GM12878 (cell line): Measurements from ENCODE around the gene FHOD3. TPM values are rescaled to one million over a fixed set of nuclear protein-coding genes. Genes with fewer than 3 reads are reported as not detected.

Experiments used
- ATAC-seq: fragments of 200-7000 bp; cut with Tn5 transposase; 3 replicates; pipeline ENCODE4 v1.9.1; 2020; ENCODE audit warnings: mild to moderate bottlenecking, moderate library complexity
- BruUV-seq: library from RNA; stranded (reverse); fragments of 400-500 nt; replicated peaks from 2 replicates; lab custom pipeline; 2021; lab: Mats Ljungman, UMichigan
- CTCF ChIA-PET: fragments of 300-600 bp; sonication (Branson Sonifier 250); formaldehyde crosslinking; extraction: SDS; loops from one replicate; lab custom pipeline; 2021; ENCODE audit warnings: inconsistent platforms; lab: Yijun Ruan, JAX
- POLR2A ChIA-PET: fragments of 350-600 bp; formaldehyde crosslinking; extraction: SDS; loops from one replicate; lab custom pipeline; 2021; ENCODE audit warnings: inconsistent platforms; lab: Charles Lee
- RAD21 ChIA-PET: fragments of 300-600 bp; sonication (Branson Sonifier 250); formaldehyde crosslinking; loops from one replicate; lab custom pipeline; 2023; ENCODE audit warnings: antibody characterized with exemption; ENCODE audit not compliant: unreplicated experiment; lab: Charles Lee
- SMC1A ChIA-PET: fragments of 300-600 bp; sonication (Branson Sonifier 250); formaldehyde crosslinking; loops from one replicate; lab custom pipeline; 2023; ENCODE audit not compliant: unreplicated experiment, uncharacterized antibody; lab: Charles Lee
- DNase-seq: peaks from one replicate; pipeline ENCODE4 v3.0.0-alpha.2; 2011; ENCODE audit warnings: low read depth, low spot score
- FAIRE-seq: peaks from 3 replicates; lab custom pipeline; 2011; peaks lifted over from hg19 to GRCh38; lab: Jason Lieb, UNC
- H2AFZ ChIP-seq: 2 replicates; pipeline ENCODE4 v1.6.0; 2011; ENCODE audit warnings: low read depth, low read length, control low read depth; ENCODE audit not compliant: control insufficient read depth
- H3K27ac ChIP-seq: 2 replicates; pipeline ENCODE4 v1.5.1; 2011; ENCODE audit warnings: control low read depth; ENCODE audit not compliant: control insufficient read depth, insufficient read depth
- H3K27me3 ChIP-seq, 2 experiments: replicated peaks in 1 of 2; 2 replicates each; pipeline versions ENCODE4 v1.6.0 to v1.6.1; 2011; ENCODE audit warnings: low read length in 1 of 2; ENCODE audit not compliant: control insufficient read depth in 2 of 2, insufficient read depth in 2 of 2
- H3K36me3 ChIP-seq, 2 experiments: 2 replicates each; pipeline ENCODE4 v1.5.1; 2011; ENCODE audit warnings: low read length in 1 of 2; ENCODE audit not compliant: control insufficient read depth in 2 of 2, insufficient read depth in 2 of 2
- H3K4me1 ChIP-seq: 2 replicates; pipeline ENCODE4 v1.6.1; 2011; ENCODE audit warnings: mild to moderate bottlenecking, low read length, moderate library complexity, mixed read lengths; ENCODE audit not compliant: control insufficient read depth, insufficient read depth
- H3K4me2 ChIP-seq: 2 replicates; pipeline ENCODE4 v1.6.0; 2011; ENCODE audit warnings: control low read depth; ENCODE audit not compliant: control insufficient read depth, insufficient read depth
- H3K4me3 ChIP-seq: fragments of 200-600 bp; sonication (generic); 2 replicates; pipeline ENCODE4 v1.5.1; 2016
- H3K79me2 ChIP-seq: 2 replicates; pipeline ENCODE4 v1.6.0; 2011; ENCODE audit warnings: low read length; ENCODE audit not compliant: control insufficient read depth, insufficient read depth
- H3K9ac ChIP-seq: 2 replicates; pipeline ENCODE4 v1.8.0; 2011; ENCODE audit warnings: low read length, control low read depth, mixed read lengths; ENCODE audit not compliant: control insufficient read depth, insufficient read depth
- H3K9me3 ChIP-seq: replicated peaks from 3 replicates; pipeline ENCODE4 v1.5.1; 2011; ENCODE audit warnings: mild to moderate bottlenecking, low read length; ENCODE audit not compliant: control insufficient read depth, insufficient read depth
- H4K20me1 ChIP-seq: 2 replicates; pipeline ENCODE4 v1.6.0; 2011; ENCODE audit not compliant: control insufficient read depth, insufficient read depth
- ATF2 ChIP-seq: IDR thresholded peaks from 2 replicates; pipeline ENCODE4 v1.6.1; 2012; ENCODE audit warnings: low read length, inconsistent platforms
- BHLHE40 ChIP-seq, 2 experiments: fragments of 450-650 bp in 1 of 2; IDR thresholded peaks; 2 replicates each; pipeline ENCODE4 v1.6.1; 2011 to 2017; ENCODE audit warnings: low read depth in 2 of 2, borderline replicate concordance in 1 of 2, improper control_type of control experiment in 1 of 2, low read length in 1 of 2, mild to moderate bottlenecking in 1 of 2
- DPF2 ChIP-seq: fragments of 450-650 bp; IDR thresholded peaks from 2 replicates; pipeline ENCODE4 v1.6.1; 2017; ENCODE audit warnings: mild to moderate bottlenecking
- E4F1 ChIP-seq: fragments of 450-650 bp; IDR thresholded peaks from 2 replicates; pipeline ENCODE4 v1.6.1; 2018; ENCODE audit warnings: borderline replicate concordance, mild to moderate bottlenecking; ENCODE audit not compliant: partially characterized antibody
- ELK1 ChIP-seq: IDR thresholded peaks from 2 replicates; pipeline ENCODE4 v1.6.1; 2012; ENCODE audit warnings: low read depth, low read length, improper control_type of control experiment
- EZH2 ChIP-seq: IDR thresholded peaks from 2 replicates; pipeline ENCODE4 v1.6.1; 2012; ENCODE audit warnings: low read depth, mild to moderate bottlenecking, control low read depth, inconsistent platforms, low read length, borderline replicate concordance; ENCODE audit not compliant: control insufficient read depth
- IKZF1 ChIP-seq: fragments of 450-650 bp; conservative IDR thresholded peaks from 2 replicates; pipeline ENCODE4 v1.6.1; 2017; ENCODE audit warnings: antibody characterized with exemption, mild to moderate bottlenecking
- IKZF2 ChIP-seq, 2 experiments: fragments of 450-650 bp; IDR thresholded peaks; 2 replicates each; pipeline ENCODE4 v1.6.1; 2017; ENCODE audit warnings: mild to moderate bottlenecking in 2 of 2, moderate library complexity in 2 of 2
- NR2F1 ChIP-seq: fragments of 450-650 bp; conservative IDR thresholded peaks from 2 replicates; pipeline ENCODE4 v1.6.1; 2017; ENCODE audit warnings: mild to moderate bottlenecking
- PBX3 ChIP-seq: IDR thresholded peaks from 2 replicates; pipeline ENCODE4 v1.6.1; 2011; ENCODE audit warnings: mild to moderate bottlenecking, low read depth, low read length, moderate library complexity; ENCODE audit not compliant: insufficient replicate concordance
- USF1 ChIP-seq: IDR thresholded peaks from 2 replicates; pipeline ENCODE4 v1.6.1; 2011; ENCODE audit warnings: borderline replicate concordance, low read depth, mild to moderate bottlenecking, moderate library complexity, mixed read lengths, low read length; ENCODE audit not compliant: insufficient read depth; ENCODE audit errors: extremely low read length
- USF2 ChIP-seq: IDR thresholded peaks from 2 replicates; pipeline ENCODE4 v1.6.1; 2011; ENCODE audit warnings: low read depth, low read length, improper control_type of control experiment, borderline replicate concordance
- in situ Hi-C: fragments of 300-500 bp; cut with MboI; formaldehyde crosslinking; loops from 9 replicates; pipeline ENCODE4 v1.14.3; 2018; ENCODE audit warnings: mixed read lengths
- intact Hi-C: fragments of 100-400 bp; cut with micrococcal nuclease; formaldehyde crosslinking; loops from one replicate; pipeline ENCODE4 v1.14.2; 2022; ENCODE audit not compliant: unreplicated experiment
- polyA plus RNA-seq, 11 experiments: library from polyadenylated mRNA; depleted of rRNA in 4 of 11; unstranded in 6 of 11; stranded (reverse) in 5 of 11; fragments of >200 nt; fragmentation: Nextera tagmentation in 4 of 11; fragmentation: Illumina TruSeq in 1 of 11; extraction: Ambion mirVana in 4 of 11; extraction: Trizol in 1 of 11; gene quantifications; 1 replicate in 1 of 11; 2 replicates in 10 of 11; pipeline versions ENCODE4 v1.2.1 to v1.2.3, GENCODE V29; 2011 to 2016; ENCODE audit warnings: inconsistent platforms in 2 of 11, missing spikeins in 2 of 11, low read depth in 1 of 11
- total RNA-seq, 4 experiments: library from RNA; depleted of rRNA in 3 of 4; stranded (reverse); fragments of >200 nt in 3 of 4; fragmentation: Illumina TruSeq in 1 of 4; extraction: Trizol in 1 of 4; gene quantifications; 2 replicates each; pipeline versions ENCODE4 v1.2.1 to v1.2.3, GENCODE V29; 2013 to 2021

Gene FHOD3
- total and polyA plus RNA-seq, 10 of the 15 experiments (the other 5 are each of a cell fraction or from before 2014, with no cell fraction given): 0.77 to 26.7 (median 10.4) TPM

- TF ChIP-seq ATF2 (no peak), DPF2 (no peak), IKZF2 (IDR thresholded peaks at IDR 0.05) (no peak), PBX3 (no peak), USF1 (no peak)
These were observed 238.9 kb downstream of the FHOD3 start (continued) for GRCh38 chr18:36536426-36536825.

GRCh38 chr18:36537289-36537688, 239.8 kb downstream of the FHOD3 start:
- RAD21 ChIA-PET: interaction anchor here (0.9 to 1.2 kb wide), 2 partner anchors 23 to 28 kb away, joined by 3 to 6 read pairs; no protein-coding TSS in a partner anchor
- Histone ChIP-seq H3K36me3 (no peaks in the 10 kb centered on the region; a peak in 2 of 4 replicates), H3K27me3 (no peaks in the 10 kb centered on the region), H3K4me1 (no peaks in the 10 kb centered on the region), H3K4me2 (no peak overlapping the region), H3K9ac (no peak overlapping the region)
- POLR2A ChIA-PET: interaction anchor here (0.7 kb wide), 1 partner anchor 27 kb away, joined by 3 read pairs; no protein-coding TSS in a partner anchor
- no peak for FAIRE-seq
- no TSS peak for BruUV-seq
- SMC1A ChIA-PET: interaction anchor here (0.5 to 2.6 kb wide), 8 partner anchors 10 to 519 kb away, joined by 3 to 5 read pairs (median 4); no protein-coding TSS in a partner anchor
- in situ Hi-C loops: no loop called here
- TF ChIP-seq USF2 (no peak), EZH2 (no peak), PBX3 (no peak), IKZF1 (no peak), NR2F1 (no peak), E4F1 (no peak), BHLHE40 (IDR thresholded peaks at IDR 0.05; ENCODE audit: borderline replicate concordance in 1 of 2, low read depth in 2 of 2, low read length in 1 of 2) (no peak), ELK1 (no peak)
- TF ChIP-seq, all 136 proteins: peak for 0
- no peak for ATAC-seq
- H4K20me1 ChIP-seq: no peaks in the 10 kb centered on the region
- H3K9me3 ChIP-seq: no peaks in the 10 kb centered on the region
- intact Hi-C loops: no loop called here
- CTCF ChIA-PET: interaction anchor here (1.1 to 1.2 kb wide), 3 partner anchors 9 to 240 kb away, joined by 4 to 6 read pairs (median 5); no protein-coding TSS in a partner anchor
- H3K79me2 ChIP-seq: no peaks in the 10 kb centered on the region
- H2AFZ ChIP-seq: no peak overlapping the region
- no peak overlapping the region for H3K27ac ChIP-seq
- DNase-seq: no peak
- no peak overlapping the region for H3K4me3 ChIP-seq
